HG02642 (cell line): ENCODE measurements around the gene GALNT18.

Experiments
- ATAC-seq: cut with Tn5 transposase; IDR thresholded peaks from one replicate; pipeline ENCODE4 v1.9.1; 2021; ENCODE audit warnings: mild to moderate bottlenecking; ENCODE audit not compliant: unreplicated experiment, poor library complexity

GALNT18 gene

GRCh38 chr11:11536650-11537049 is 85.2 kb downstream of the GALNT18 start:
- no peak for ATAC-seq

- ATAC-seq: no peak
Measured at GRCh38 chr11:11535611-11536010, 86.2 kb downstream of the GALNT18 start.

GRCh38 chr11:11534981-11535380 is 86.8 kb downstream of the GALNT18 start:
- ATAC-seq: no peak

- no peak for ATAC-seq
Measured at GRCh38 chr11:11533751-11534150, 88.1 kb downstream of the GALNT18 start.

GRCh38 chr11:11533057-11533456 is 88.7 kb downstream of the GALNT18 start:
- ATAC-seq: no peak

- ATAC-seq: no peak
Measured at GRCh38 chr11:11532574-11532973, 89.2 kb downstream of the GALNT18 start.

GRCh38 chr11:11531131-11531908 is 90.5 kb downstream of the GALNT18 start:
- ATAC-seq: no peak

- ATAC-seq: no peak
Measured at GRCh38 chr11:11528986-11529385, 92.8 kb downstream of the GALNT18 start.

GRCh38 chr11:11525283-11525682 is 96.5 kb downstream of the GALNT18 start:
- no peak for ATAC-seq

- ATAC-seq: no peak
Measured at GRCh38 chr11:11524436-11525061, 97.3 kb downstream of the GALNT18 start.

- ATAC-seq: no peak
Measured at GRCh38 chr11:11522591-11522990, 99.2 kb downstream of the GALNT18 start.

- ATAC-seq: no peak
Measured at GRCh38 chr11:11521306-11522002, 100.4 kb downstream of the GALNT18 start.

GRCh38 chr11:11520231-11521015 is 101.4 kb downstream of the GALNT18 start:
- ATAC-seq: no peak

GRCh38 chr11:11519184-11519583 is 102.6 kb downstream of the GALNT18 start:
- no peak for ATAC-seq

GRCh38 chr11:11514246-11514645 is 107.6 kb downstream of the GALNT18 start:
- ATAC-seq: no peak

- no peak for ATAC-seq
Measured at GRCh38 chr11:11513422-11513821, 108.4 kb downstream of the GALNT18 start.

- ATAC-seq: no peak
Measured at GRCh38 chr11:11512929-11513328, 108.9 kb downstream of the GALNT18 start.

GRCh38 chr11:11512502-11512901 is 109.3 kb downstream of the GALNT18 start:
- ATAC-seq: no peak

- ATAC-seq: no peak
Measured at GRCh38 chr11:11512090-11512489, 109.7 kb downstream of the GALNT18 start.

GRCh38 chr11:11510939-11511338 is 110.9 kb downstream of the GALNT18 start:
- ATAC-seq: no peak

GRCh38 chr11:11505692-11506091 is 116.1 kb downstream of the GALNT18 start:
- no peak for ATAC-seq
